Fibroblast of lung (primary cell): ENCODE data around the gene NACAD.

Experiments used
- EZH2 ChIP-seq: IDR thresholded peaks from 2 replicates; pipeline ENCODE4 v1.5.1; 2012; ENCODE audit warnings: low read length, control low read depth, mild to moderate bottlenecking; ENCODE audit errors: missing control alignments
- TF ChIP-seq, protein P1 (sequence below), 2 donors: IDR thresholded peaks in 1 of 2; conservative IDR thresholded peaks in 1 of 2; 1 replicate in 1 of 2; 2 replicates in 1 of 2; pipeline ENCODE4 v1.5.1; 2011 to 2012; ENCODE audit warnings: low read length in 2 of 2, control low read depth in 1 of 2, inconsistent platforms in 1 of 2, low read depth in 1 of 2, mild to moderate bottlenecking in 1 of 2

DNA sequence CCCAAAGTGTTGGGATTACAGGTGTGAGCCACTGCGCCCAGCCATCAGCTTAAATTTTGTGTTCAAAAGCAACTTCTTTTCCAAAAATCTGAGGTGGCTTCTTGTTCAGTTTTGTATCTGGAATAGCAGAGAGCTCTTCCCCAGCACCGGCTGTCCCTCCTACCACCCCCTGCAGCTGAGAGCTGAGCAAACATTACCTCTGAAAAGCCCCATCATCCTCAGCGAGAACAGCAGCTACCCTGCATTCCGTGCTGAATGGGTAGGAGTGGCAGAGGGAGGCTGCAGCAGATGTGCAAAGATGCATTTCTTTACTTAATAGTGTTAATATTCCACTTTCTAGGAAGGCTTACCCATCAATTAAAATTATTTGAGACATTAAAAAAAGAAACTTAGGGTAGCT lies 56.9 kb downstream of the NACAD start:
- TF ChIP-seq, protein P1, sequence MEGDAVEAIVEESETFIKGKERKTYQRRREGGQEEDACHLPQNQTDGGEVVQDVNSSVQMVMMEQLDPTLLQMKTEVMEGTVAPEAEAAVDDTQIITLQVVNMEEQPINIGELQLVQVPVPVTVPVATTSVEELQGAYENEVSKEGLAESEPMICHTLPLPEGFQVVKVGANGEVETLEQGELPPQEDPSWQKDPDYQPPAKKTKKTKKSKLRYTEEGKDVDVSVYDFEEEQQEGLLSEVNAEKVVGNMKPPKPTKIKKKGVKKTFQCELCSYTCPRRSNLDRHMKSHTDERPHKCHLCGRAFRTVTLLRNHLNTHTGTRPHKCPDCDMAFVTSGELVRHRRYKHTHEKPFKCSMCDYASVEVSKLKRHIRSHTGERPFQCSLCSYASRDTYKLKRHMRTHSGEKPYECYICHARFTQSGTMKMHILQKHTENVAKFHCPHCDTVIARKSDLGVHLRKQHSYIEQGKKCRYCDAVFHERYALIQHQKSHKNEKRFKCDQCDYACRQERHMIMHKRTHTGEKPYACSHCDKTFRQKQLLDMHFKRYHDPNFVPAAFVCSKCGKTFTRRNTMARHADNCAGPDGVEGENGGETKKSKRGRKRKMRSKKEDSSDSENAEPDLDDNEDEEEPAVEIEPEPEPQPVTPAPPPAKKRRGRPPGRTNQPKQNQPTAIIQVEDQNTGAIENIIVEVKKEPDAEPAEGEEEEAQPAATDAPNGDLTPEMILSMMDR (conservative IDR thresholded peaks at IDR 0.05 in 1 of 2, IDR thresholded peaks at IDR 0.05 in 1 of 2; ENCODE audit: low read depth in 1 of 2, low read length in 2 of 2) = no peak
- no peak for TF ChIP-seq EZH2
